Duodenal mucosa (tissue), 2 donors: ENCODE data around the gene ERRFI1.
"Not testable (repeated sequence)": the region's sequence is repeated elsewhere in the genome, so short reads cannot be mapped to it uniquely, and the experiment has no call there.

Experiments used
- H3K27ac ChIP-seq: one replicate; pipeline ENCODE4 v1.7.0; 2013; ENCODE audit warnings: low read depth, low read length
- H3K27me3 ChIP-seq, 2 donors: one replicate each; pipeline ENCODE4 v1.7.0; 2013; ENCODE audit warnings: low read length in 2 of 2, control low read depth in 1 of 2; ENCODE audit not compliant: insufficient read depth in 2 of 2, control insufficient read depth in 1 of 2
- H3K36me3 ChIP-seq, 2 donors: one replicate each; pipeline ENCODE4 v1.7.0; 2013; ENCODE audit warnings: low read length in 2 of 2, control low read depth in 1 of 2; ENCODE audit not compliant: insufficient read depth in 2 of 2, control insufficient read depth in 1 of 2
- H3K4me1 ChIP-seq, 2 donors: one replicate each; pipeline ENCODE4 v1.7.0; 2013; ENCODE audit warnings: low read length in 2 of 2, control low read depth in 1 of 2; ENCODE audit not compliant: insufficient read depth in 2 of 2, control insufficient read depth in 1 of 2
- H3K4me3 ChIP-seq, 2 donors: one replicate each; pipeline ENCODE4 v1.7.0; 2013; ENCODE audit warnings: low read length in 2 of 2, low read depth in 1 of 2
- H3K9ac ChIP-seq, 2 donors: one replicate each; pipeline ENCODE4 v1.7.0; 2013; ENCODE audit warnings: low read length in 2 of 2, low read depth in 1 of 2
- H3K9me3 ChIP-seq, 2 donors: one replicate each; pipeline ENCODE4 v1.7.0; 2013; ENCODE audit warnings: low read length in 2 of 2, control low read depth in 1 of 2; ENCODE audit not compliant: control insufficient read depth in 1 of 2

The ERRFI1 gene

GRCh38 chr1:8061673-8062386 is 35.7 kb upstream of the ERRFI1 start:
- H3K27ac ChIP-seq = peak overlapping the region; percentile 3
- no peak overlapping the region for H3K9ac ChIP-seq
- no peaks in the 10 kb centered on the region for H3K36me3 ChIP-seq
- no peaks in the 10 kb centered on the region for H3K4me1 ChIP-seq
- no peaks in the 10 kb centered on the region for H3K27me3 ChIP-seq
- H3K9me3 ChIP-seq = no peaks in the 10 kb centered on the region
- H3K4me3 ChIP-seq = no peak overlapping the region

GRCh38 chr1:8061210-8061609 is 35.1 kb upstream of the ERRFI1 start:
- no peaks in the 10 kb centered on the region for H3K36me3 ChIP-seq

GRCh38 chr1:8059161-8059622 is 33.1 kb upstream of the ERRFI1 start:
- no peak overlapping the region for H3K27ac ChIP-seq
- H3K4me1 ChIP-seq = no peaks in the 10 kb centered on the region
- no peaks in the 10 kb centered on the region for H3K9me3 ChIP-seq
- no peaks in the 10 kb centered on the region for H3K36me3 ChIP-seq
- no peak overlapping the region for H3K4me3 ChIP-seq
- no peak overlapping the region for H3K9ac ChIP-seq
- H3K27me3 ChIP-seq = no peaks in the 10 kb centered on the region

More at GRCh38 chr1:8061210-8061609, 35.1 kb upstream of the ERRFI1 start:
- no peaks in the 10 kb centered on the region for H3K27me3 ChIP-seq
- no peaks in the 10 kb centered on the region for H3K4me1 ChIP-seq
- H3K9ac ChIP-seq = no peak overlapping the region
- H3K9me3 ChIP-seq = no peaks in the 10 kb centered on the region
- no peak overlapping the region for H3K27ac ChIP-seq
- H3K4me3 ChIP-seq = no peak overlapping the region

GRCh38 chr1:8057779-8058178 is 31.7 kb upstream of the ERRFI1 start:
- not testable (repeated sequence) for H3K9me3 ChIP-seq, H3K36me3 ChIP-seq, H3K9ac ChIP-seq, H3K27ac ChIP-seq, H3K27me3 ChIP-seq, H3K4me3 ChIP-seq, H3K4me1 ChIP-seq

- no peak overlapping the region for H3K9ac ChIP-seq
- H3K4me1 ChIP-seq = no peaks in the 10 kb centered on the region
- H3K27me3 ChIP-seq = no peaks in the 10 kb centered on the region
- no peaks in the 10 kb centered on the region for H3K36me3 ChIP-seq
- no peaks in the 10 kb centered on the region for H3K9me3 ChIP-seq
- H3K4me3 ChIP-seq = no peak overlapping the region
- no peak overlapping the region for H3K27ac ChIP-seq
These were observed 29.9 kb upstream of the ERRFI1 start for GRCh38 chr1:8055973-8056372.

- Histone ChIP-seq H3K27ac (no peak overlapping the region), H3K9me3 (no peaks in the 10 kb centered on the region), H3K4me1 (no peaks in the 10 kb centered on the region), H3K27me3 (no peaks in the 10 kb centered on the region), H3K9ac (no peak overlapping the region), H3K36me3 (no peaks in the 10 kb centered on the region), H3K4me3 (no peak overlapping the region)
These were observed 27.9 kb upstream of the ERRFI1 start for GRCh38 chr1:8053878-8054567.

- H3K27me3 ChIP-seq = no peaks in the 10 kb centered on the region
- no peak overlapping the region for H3K4me3 ChIP-seq
- no peak overlapping the region for H3K27ac ChIP-seq
- H3K9ac ChIP-seq = no peak overlapping the region
- H3K4me1 ChIP-seq = no peaks in the 10 kb centered on the region
- no peaks in the 10 kb centered on the region for H3K9me3 ChIP-seq
- H3K36me3 ChIP-seq = no peaks in the 10 kb centered on the region
These were observed 25.5 kb upstream of the ERRFI1 start for GRCh38 chr1:8051650-8052049.

GRCh38 chr1:8049229-8049628 is 23.1 kb upstream of the ERRFI1 start:
- not testable (repeated sequence) for H3K4me3 ChIP-seq, H3K4me1 ChIP-seq, H3K9ac ChIP-seq, H3K27me3 ChIP-seq, H3K9me3 ChIP-seq, H3K36me3 ChIP-seq, H3K27ac ChIP-seq

GRCh38 chr1:8047686-8048445 is 21.8 kb upstream of the ERRFI1 start:
- H3K9ac ChIP-seq = no peak overlapping the region
- H3K9me3 ChIP-seq = no peaks in the 10 kb centered on the region
- peak overlapping the region; percentile 44 for H3K27ac ChIP-seq
- H3K4me1 ChIP-seq = no peaks in the 10 kb centered on the region
- no peak overlapping the region for H3K4me3 ChIP-seq
- no peaks in the 10 kb centered on the region for H3K27me3 ChIP-seq
- H3K36me3 ChIP-seq = no peaks in the 10 kb centered on the region

GRCh38 chr1:8047112-8047511 is 21.0 kb upstream of the ERRFI1 start:
- no peaks in the 10 kb centered on the region for H3K4me1 ChIP-seq
- H3K27me3 ChIP-seq = no peaks in the 10 kb centered on the region
- H3K4me3 ChIP-seq = no peak overlapping the region
- H3K9me3 ChIP-seq = no peaks in the 10 kb centered on the region
- no peak overlapping the region for H3K9ac ChIP-seq
- H3K27ac ChIP-seq = no peak overlapping the region
- no peaks in the 10 kb centered on the region for H3K36me3 ChIP-seq
